ENCODE data around the gene UBE2I. TPM values are rescaled to one million over a fixed set of nuclear protein-coding genes. Genes with fewer than 3 reads are reported as not detected.

Gene UBE2I
- total and polyA plus RNA-seq, 2 of the 4 experiments (the other 2 are of a cell fraction) = 30.8 to 140 TPM

DNA sequence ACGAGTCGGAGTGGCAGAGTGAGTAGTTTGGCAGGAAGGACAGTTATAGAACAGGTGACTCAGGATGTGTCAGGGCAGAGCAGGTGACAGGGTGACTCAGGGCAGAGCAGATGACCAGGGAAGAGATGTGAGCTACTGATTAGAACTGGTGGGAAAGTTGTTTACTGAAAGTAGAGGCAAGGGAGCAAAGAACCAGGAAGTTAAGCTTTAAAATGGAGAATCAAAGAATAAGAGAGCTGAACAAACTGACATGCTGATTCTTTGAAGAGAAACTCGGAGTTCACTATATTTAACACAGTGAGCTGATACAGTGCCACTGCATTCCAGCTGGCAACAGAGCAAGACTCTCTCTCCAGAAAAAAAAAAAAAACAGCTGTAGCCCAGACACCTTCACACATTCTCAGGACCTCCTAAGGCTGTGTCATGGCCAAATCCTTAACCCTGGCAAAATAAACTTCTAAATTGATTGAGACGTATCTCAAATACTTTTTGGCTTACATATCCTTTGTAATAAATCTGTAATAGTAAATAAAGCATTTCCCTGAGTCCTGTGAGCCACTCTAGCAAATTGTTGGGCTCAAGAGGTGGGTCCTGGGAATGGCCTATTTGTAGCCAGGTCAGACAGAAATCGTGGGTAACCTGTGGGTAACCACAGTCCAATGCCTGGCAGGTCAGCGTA is 12.3 kb upstream of the UBE2I start:
- BruUV-seq (replicated peaks) = no TSS peak
- no peak overlapping the region for H3K14ac ChIP-seq (replicated peaks; ENCODE audit: low read depth, low read length)
- CTCF ChIA-PET = no interaction called here
- no peak for TF ChIP-seq RAD21 (IDR thresholded peaks at IDR 0.05; ENCODE audit: low read length)
- no peak for TF ChIP-seq ELK1 (IDR thresholded peaks at IDR 0.05; ENCODE audit: borderline replicate concordance, low read depth, low read length)
- no peak for TF ChIP-seq SMC3 (IDR thresholded peaks at IDR 0.05; ENCODE audit: low read depth, low read length)
- no peak for TF ChIP-seq MAZ (IDR thresholded peaks at IDR 0.05; ENCODE audit: borderline replicate concordance, low read depth, low read length)
- TF ChIP-seq CTCF (conservative IDR thresholded peaks at IDR 0.05; ENCODE audit: low read depth, low read length) = no peak
- TF ChIP-seq MAFK (IDR thresholded peaks at IDR 0.05; ENCODE audit: low read depth, low read length) = no peak
- 0 out of 2 replicates have a peak, but pooled peaks have one; percentile 32 for TF ChIP-seq BHLHE40 (IDR thresholded peaks at IDR 0.05; ENCODE audit: low read depth, low read length)
- TF ChIP-seq MXI1 (IDR thresholded peaks at IDR 0.05; ENCODE audit: borderline replicate concordance, low read depth, low read length) = no peak
- peak; percentile 67; the same call in 1 of the 2 replicates for TF ChIP-seq FOS (IDR thresholded peaks at IDR 0.05; ENCODE audit: low read depth, low read length)
- no peak for TF ChIP-seq NFE2L2 (IDR thresholded peaks at IDR 0.05; ENCODE audit: low read depth, low read length)
- peak; percentile 73 for TF ChIP-seq USF2 (IDR thresholded peaks at IDR 0.05; ENCODE audit: low read depth, low read length)
- no peak for TF ChIP-seq CHD1 (IDR thresholded peaks at IDR 0.05; ENCODE audit: low read depth, low read length)
- peak; percentile 19; the same call in 1 of the 2 replicates for TF ChIP-seq RFX5 (IDR thresholded peaks at IDR 0.05; ENCODE audit: low read depth, low read length)
- TF ChIP-seq POLR2A (IDR thresholded peaks at IDR 0.05; ENCODE audit: low read depth, low read length) = no peak
- peak; percentile 52 for TF ChIP-seq RCOR1 (IDR thresholded peaks at IDR 0.05; ENCODE audit: insufficient replicate concordance, low read length)

More for the DNA sequence above, 12.3 kb upstream of the UBE2I start:
- peak overlapping the region; percentile 53 for H3K4me2 ChIP-seq (ENCODE audit: low read depth, low read length)
- H3K79me1 ChIP-seq (ENCODE audit: low read depth in 1 of 2, low read length in 2 of 2) = no peaks in the 10 kb centered on the region
- H4K8ac ChIP-seq (ENCODE audit: low read depth in 2 of 2, low read length in 2 of 2) = peak overlapping the region in 1 of 2 experiments; percentile 17; a peak in 2 of 4 replicates
- ATAC-seq (ENCODE audit: low read depth) (peak; percentile 9; the same call in 1 of the 2 replicates), DNase-seq (peak; percentile 81)
- H4K5ac ChIP-seq (ENCODE audit: low read depth, low read length) = no peak overlapping the region
- no peak overlapping the region for H3K4me3 ChIP-seq (ENCODE audit: insufficient read depth, low read depth, low read length)
- intact Hi-C loops (cut with micrococcal nuclease) = no loop called here
- H3K27ac ChIP-seq (ENCODE audit: insufficient read depth, low read length) = no peak overlapping the region
- H2BK5ac ChIP-seq (ENCODE audit: low read depth, low read length, poor library complexity, severe bottlenecking) = no peak overlapping the region
- H2BK15ac ChIP-seq (ENCODE audit: low read depth, low read length) = no peak overlapping the region
- no peaks in the 10 kb centered on the region for H3K36me3 ChIP-seq (ENCODE audit: control insufficient read depth, insufficient read depth, low read length)
- H4K20me1 ChIP-seq (ENCODE audit: insufficient read depth, low read length) = no peaks in the 10 kb centered on the region
- H2BK120ac ChIP-seq (ENCODE audit: low read depth, low read length) = no peak overlapping the region
- H3K18ac ChIP-seq (ENCODE audit: low read depth, low read length) = no peak overlapping the region; the same call in 1 of the 2 replicates
- H2AK9ac ChIP-seq (replicated peaks; ENCODE audit: low read depth, low read length, poor library complexity) = no peak overlapping the region
- dilution Hi-C loops (cut with HindIII; ENCODE audit: low sequenced_read_pairs, unreplicated experiment) = no loop called here
- H3K9me1 ChIP-seq (ENCODE audit: insufficient read depth, low read length) = peaks cover 3% of the 10 kb centered on the region; the same call in 1 of the 2 replicates
- peak overlapping the region; percentile 83 for H2AFZ ChIP-seq (replicated peaks; ENCODE audit: low read length, poor library complexity)
- H3K4ac ChIP-seq (ENCODE audit: low read depth, low read length) = no peak overlapping the region
- no peak overlapping the region for H2BK20ac ChIP-seq (ENCODE audit: low read depth, low read length)
- no peak overlapping the region for H4K91ac ChIP-seq (ENCODE audit: insufficient read depth, low read depth, low read length)
- POLR2A ChIA-PET (ENCODE audit: unreplicated experiment) = no interaction called here
- WGBS, 2 experiments (ENCODE audit: extremely low coverage in 2 of 2, insufficient read length in 1 of 2) = 20% methylated on average over 4 of the region's 6 CpGs; no CpG with 5 or more reads in 1 of the 2 experiments
- no peak overlapping the region for H3K9ac ChIP-seq (ENCODE audit: low read depth, low read length)
- no peaks in the 10 kb centered on the region for H3K9me3 ChIP-seq (ENCODE audit: control insufficient read depth, insufficient read depth, low read length)
- H3K4me1 ChIP-seq (ENCODE audit: control insufficient read depth, insufficient read depth, low read length) = peaks cover 5% of the 10 kb centered on the region; the same call in 1 of the 2 replicates
- no peak overlapping the region for H3K56ac ChIP-seq (ENCODE audit: extremely low read depth, insufficient read depth, low read length)
- in situ Hi-C loops (cut with MboI; ENCODE audit: low sequenced_read_pairs) = no loop called here
- peak overlapping the region; percentile 28; the same call in 1 of the 2 replicates for H2AK5ac ChIP-seq (ENCODE audit: low read depth, low read length)
- peaks cover 13% of the 10 kb centered on the region for H3K27me3 ChIP-seq (ENCODE audit: control insufficient read depth, insufficient read depth, low read length)
- no peak overlapping the region for H3K23ac ChIP-seq (ENCODE audit: low read depth, low read length)
